Loucy (cell line): ENCODE results near the gene ENTREP3.

Experiments
- CTCF ChIP-seq: fragments of 200-600 bp; sonication (generic); conservative IDR thresholded peaks from 2 replicates; pipeline ENCODE4 v1.5.1; 2014; ENCODE audit warnings: mild to moderate bottlenecking, antibody characterized with exemption, low read length
- EZH2phosphoT487 ChIP-seq: fragments of 200-600 bp; IDR thresholded peaks from 2 replicates; pipeline ENCODE4 v1.6.1; 2018; ENCODE audit warnings: antibody characterized with exemption, mild to moderate bottlenecking, moderate library complexity, borderline replicate concordance

- TF ChIP-seq CTCF (no peak), EZH2phosphoT487 (no peak)
Observed at GRCh38 chr1:155198547-155198906, 56.8 kb downstream of the ENTREP3 start.
